GM12892 (cell line): ENCODE results near the gene SLC38A3.

Experiments used
- POLR2A ChIP-seq: IDR thresholded peaks from 2 replicates; pipeline ENCODE4 v1.6.1; 2011; ENCODE audit warnings: low read depth, low read length, control low read depth
- POLR2AphosphoS5 ChIP-seq: IDR thresholded peaks from 2 replicates; pipeline ENCODE4 v1.6.1; 2011; ENCODE audit warnings: low read depth, low read length, control low read depth
- TAF1 ChIP-seq: IDR thresholded peaks from 2 replicates; pipeline ENCODE4 v1.6.1; 2011; ENCODE audit warnings: low read depth, mild to moderate bottlenecking, control low read depth, low read length, borderline replicate concordance

DNA sequence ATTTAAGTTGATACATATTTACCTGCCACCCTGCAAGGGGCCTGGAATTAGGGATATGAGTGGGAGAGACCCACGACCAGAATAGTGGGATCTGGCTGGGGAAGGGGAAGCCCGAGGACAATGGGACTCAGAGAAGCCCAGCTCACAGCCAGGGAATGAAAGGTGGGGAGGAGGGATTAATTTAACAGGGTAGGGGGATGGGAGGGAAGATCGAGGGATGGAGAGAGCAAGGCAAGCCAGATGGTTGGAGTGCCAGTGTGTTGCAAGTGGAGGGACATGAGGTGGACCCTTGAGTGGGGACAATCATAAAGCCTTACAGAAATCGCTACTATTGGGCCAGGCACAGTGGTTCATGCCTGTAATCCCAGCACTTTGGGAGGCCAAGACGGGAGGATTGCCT, 26.5 kb downstream of the SLC38A3 start:
- TF ChIP-seq POLR2A = no peak
- no peak for TF ChIP-seq TAF1
- TF ChIP-seq POLR2AphosphoS5 = no peak
